22Rv1 (cell line): ENCODE results near the gene PSMC3.

ENCODE experiments used
- H3K27ac ChIP-seq: fragments of 450-650 bp; 2 replicates; pipeline ENCODE4 v1.5.1; 2017
- ZFX ChIP-seq: fragments of 450-650 bp; IDR thresholded peaks from 2 replicates; pipeline ENCODE4 v1.6.1; 2017; ENCODE audit warnings: antibody characterized with exemption, borderline replicate concordance
- TF ChIP-seq, protein P1 (sequence below): fragments of 450-650 bp; IDR thresholded peaks from 2 replicates; pipeline ENCODE4 v1.5.1; 2017; ENCODE audit warnings: mild to moderate bottlenecking

Gene PSMC3

DNA sequence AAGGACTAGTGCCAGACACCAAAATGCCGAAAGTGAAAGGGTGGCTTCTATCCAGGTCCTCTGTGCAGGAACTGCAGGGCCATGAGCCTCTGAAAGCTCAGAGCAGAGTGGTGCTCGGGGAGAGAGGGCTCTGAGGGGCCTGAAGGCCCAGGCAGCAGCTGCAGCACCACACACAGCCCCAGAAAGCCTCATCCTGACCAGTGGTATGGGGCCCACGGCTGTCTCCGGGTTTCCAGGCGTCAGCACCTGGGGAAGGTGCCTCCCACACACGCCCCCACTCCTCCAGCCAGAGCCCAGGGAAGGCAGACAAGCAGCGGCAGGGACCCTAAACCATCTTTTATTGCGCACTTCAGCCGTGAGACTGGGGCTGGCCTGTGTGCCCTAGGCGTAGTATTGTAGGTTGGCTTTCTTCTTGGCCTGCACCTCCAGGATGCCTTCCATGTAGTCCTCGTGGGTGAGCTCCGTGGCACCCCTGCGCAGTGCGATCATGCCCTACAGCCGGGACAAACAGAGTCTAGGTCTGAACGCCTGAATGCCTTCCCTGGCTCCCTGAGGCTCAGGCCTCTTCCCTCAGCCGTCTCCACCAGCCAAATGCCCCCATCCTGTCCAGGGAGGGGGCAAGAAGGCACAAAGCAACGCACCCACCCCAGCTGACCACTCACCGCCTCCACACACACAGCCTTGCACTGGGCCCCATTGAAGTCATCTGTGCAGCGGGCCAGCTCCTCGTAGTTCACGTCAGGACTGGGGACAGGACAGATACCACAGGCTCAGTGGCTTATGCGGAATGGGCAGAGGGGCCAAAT, 7.6 kb downstream of the PSMC3 start:
- H3K27ac ChIP-seq, result no peak overlapping the region
- TF ChIP-seq, protein P1, sequence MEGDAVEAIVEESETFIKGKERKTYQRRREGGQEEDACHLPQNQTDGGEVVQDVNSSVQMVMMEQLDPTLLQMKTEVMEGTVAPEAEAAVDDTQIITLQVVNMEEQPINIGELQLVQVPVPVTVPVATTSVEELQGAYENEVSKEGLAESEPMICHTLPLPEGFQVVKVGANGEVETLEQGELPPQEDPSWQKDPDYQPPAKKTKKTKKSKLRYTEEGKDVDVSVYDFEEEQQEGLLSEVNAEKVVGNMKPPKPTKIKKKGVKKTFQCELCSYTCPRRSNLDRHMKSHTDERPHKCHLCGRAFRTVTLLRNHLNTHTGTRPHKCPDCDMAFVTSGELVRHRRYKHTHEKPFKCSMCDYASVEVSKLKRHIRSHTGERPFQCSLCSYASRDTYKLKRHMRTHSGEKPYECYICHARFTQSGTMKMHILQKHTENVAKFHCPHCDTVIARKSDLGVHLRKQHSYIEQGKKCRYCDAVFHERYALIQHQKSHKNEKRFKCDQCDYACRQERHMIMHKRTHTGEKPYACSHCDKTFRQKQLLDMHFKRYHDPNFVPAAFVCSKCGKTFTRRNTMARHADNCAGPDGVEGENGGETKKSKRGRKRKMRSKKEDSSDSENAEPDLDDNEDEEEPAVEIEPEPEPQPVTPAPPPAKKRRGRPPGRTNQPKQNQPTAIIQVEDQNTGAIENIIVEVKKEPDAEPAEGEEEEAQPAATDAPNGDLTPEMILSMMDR, result no peak
- TF ChIP-seq ZFX, result no peak

DNA sequence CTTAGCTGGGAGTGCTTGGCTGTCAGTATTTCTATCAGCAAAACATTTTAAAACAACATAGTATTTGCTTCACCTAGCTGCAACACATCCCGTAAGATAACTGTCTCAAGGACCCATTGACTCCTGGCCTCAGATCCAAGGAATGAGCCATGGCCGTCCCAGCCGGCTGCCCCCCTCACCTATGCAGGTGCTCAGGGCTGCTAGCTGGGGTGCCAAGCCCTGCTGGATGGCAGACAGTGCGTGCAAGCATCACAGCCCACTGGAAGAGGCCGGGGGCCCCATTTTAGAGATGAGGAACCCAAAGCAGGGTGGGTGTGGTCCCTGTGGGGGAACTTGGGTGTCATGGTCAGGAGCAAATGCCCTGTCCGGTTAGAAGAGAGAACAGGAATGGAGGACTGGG, 8.5 kb downstream of the PSMC3 start:
- H3K27ac ChIP-seq, result no peak overlapping the region
- TF ChIP-seq, protein P1, result no peak
- no peak for TF ChIP-seq ZFX

DNA sequence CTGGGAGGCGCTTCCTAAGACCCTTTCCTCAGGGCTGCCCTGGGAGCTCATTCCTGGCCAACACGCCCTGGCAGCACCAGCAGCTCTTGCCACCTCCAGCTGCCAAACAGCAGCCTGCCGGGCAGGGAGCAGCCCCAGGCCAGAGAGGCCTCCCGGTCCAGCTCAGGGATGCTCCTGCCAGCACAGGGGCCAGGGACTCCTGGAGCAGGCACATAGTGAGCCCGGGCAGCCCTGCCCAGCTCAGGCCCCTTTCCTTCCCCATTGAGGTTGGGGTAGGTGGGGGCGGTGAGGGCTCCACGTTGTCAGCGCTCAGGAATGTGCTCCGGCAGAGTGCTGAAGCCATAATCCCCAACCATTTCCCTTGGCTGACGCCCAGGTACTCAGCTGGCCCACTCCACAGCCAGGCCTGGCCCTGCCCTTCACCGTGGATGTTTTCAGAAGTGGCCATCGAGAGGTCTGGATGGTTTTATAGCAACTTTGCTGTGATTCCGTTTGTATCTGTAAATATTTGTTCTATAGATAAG, 10.2 kb downstream of the PSMC3 start:
- TF ChIP-seq ZFX, result no peak
- TF ChIP-seq, protein P1, result no peak
- peak overlapping the region; percentile 44 for H3K27ac ChIP-seq

DNA sequence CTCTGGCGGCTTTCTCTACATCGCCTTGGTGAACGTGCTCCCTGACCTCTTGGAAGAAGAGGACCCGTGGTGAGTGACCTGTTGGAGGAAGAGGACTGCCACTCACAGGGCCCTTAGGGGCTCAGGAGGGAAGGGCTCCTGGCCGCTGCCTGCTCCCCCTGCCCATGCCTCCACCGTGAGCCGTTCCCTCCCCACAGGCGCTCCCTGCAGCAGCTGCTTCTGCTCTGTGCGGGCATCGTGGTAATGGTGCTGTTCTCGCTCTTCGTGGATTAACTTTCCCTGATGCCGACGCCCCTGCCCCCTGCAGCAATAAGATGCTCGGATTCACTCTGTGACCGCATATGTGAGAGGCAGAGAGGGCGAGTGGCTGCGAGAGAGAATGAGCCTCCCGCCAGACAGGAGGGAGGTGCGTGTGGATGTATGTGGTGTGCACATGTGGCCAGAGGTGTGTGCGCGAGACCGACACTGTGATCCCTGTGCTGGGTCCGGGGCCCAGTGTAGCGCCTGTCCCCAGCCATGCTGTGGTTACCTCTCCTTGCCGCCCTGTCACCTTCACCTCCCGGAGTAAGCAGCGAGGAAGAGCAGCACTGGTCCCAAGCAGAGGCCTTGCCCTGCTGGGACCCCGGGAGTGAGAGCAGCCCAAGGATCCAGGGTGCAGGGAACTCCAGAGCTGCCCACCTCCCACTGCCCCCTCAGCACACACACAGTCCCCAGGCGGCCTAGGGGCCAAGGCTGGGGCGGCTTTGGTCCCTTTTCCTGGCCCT, 11.0 kb downstream of the PSMC3 start:
- H3K27ac ChIP-seq, result peak overlapping the region; percentile 44
- TF ChIP-seq, protein P1, result no peak
- TF ChIP-seq ZFX, result no peak

DNA sequence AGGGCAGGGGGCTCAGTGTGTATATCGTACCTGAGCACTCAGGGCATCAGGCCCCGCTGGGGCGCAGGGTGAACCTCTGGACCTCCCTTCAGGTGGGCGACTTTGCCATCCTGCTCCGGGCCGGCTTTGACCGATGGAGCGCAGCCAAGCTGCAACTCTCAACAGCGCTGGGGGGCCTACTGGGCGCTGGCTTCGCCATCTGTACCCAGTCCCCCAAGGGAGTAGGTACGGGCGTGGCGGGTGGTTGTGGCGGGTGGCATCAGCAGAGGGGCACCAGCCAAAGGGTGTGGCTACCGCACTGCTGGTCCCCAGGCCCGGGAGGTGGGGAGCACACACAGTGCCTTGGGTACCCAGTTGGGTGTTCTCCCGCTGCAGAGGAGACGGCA, 11.6 kb downstream of the PSMC3 start:
- no peak overlapping the region for H3K27ac ChIP-seq
- TF ChIP-seq, protein P1, result no peak
- no peak for TF ChIP-seq ZFX

DNA sequence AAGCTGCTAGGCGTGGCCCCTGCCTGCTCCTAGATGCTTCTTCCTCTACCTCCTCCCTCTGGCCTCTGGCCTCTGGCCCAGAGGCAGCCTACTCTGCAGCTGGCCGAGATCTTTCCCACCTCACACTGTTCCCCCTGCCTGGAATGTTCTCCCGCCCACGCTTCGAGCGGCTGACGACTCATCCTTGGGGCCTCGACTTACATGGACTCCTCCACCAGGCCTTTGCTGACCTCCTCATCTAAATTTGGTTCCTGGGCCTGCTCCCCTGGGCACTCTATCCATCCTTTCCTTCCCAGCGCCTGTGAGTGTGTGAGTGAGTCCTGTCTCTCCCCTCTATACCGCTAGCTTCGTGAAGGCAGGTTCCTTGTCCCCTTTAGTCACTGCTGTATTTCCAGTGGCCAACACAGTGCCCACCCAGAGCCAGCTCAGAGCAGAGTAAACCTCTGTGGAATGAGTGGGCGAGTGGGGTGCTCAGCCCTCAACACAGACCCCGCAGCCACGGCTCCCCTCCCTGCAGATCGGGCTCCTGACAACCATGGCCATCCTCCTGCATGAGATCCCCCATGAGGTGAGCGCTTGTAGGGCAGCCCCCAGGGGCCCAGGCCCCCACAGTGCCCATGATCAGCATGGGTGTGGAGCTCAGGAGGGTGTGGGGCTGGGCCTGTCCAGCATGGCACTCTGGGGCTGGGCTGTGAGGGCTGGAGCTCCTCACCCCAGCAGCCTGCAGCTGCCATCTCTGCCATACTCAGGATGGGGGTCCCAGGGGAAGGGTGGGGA, 12.1 kb downstream of the PSMC3 start:
- no peak overlapping the region for H3K27ac ChIP-seq
- TF ChIP-seq ZFX, result no peak
- TF ChIP-seq, protein P1, result no peak
